GM23338 (cell line): Measurements from ENCODE around the gene ANGPT4. TPM values are rescaled to one million over a fixed set of nuclear protein-coding genes. Genes with fewer than 3 reads are reported as not detected.

ENCODE experiments used
- ATAC-seq: fragments of 200-7000 bp; cut with Tn5 transposase; 3 replicates; pipeline ENCODE4 v1.9.1; 2020
- DNase-seq: peaks from one replicate; pipeline ENCODE4 v3.0.0-alpha.2; 2015; ENCODE audit warnings: low spot score
- H2AFZ ChIP-seq: fragments of 200-600 bp; sonication (generic); 2 replicates; pipeline ENCODE4 v1.8.0; 2016; ENCODE audit warnings: antibody characterized with exemption, mild to moderate bottlenecking, moderate library complexity
- H3F3A ChIP-seq: fragments of 200-600 bp; sonication (generic); replicated peaks from 2 replicates; pipeline ENCODE4 v1.8.0; 2017; ENCODE audit warnings: antibody characterized with exemption, mixed run types, low read depth
- H3K27ac ChIP-seq: fragments of 200-600 bp; sonication (generic); 2 replicates; pipeline ENCODE4 v1.6.1; 2016; ENCODE audit warnings: low read depth
- H3K27me3 ChIP-seq: fragments of 200-600 bp; sonication (generic); 2 replicates; pipeline ENCODE4 v1.8.0; 2016; ENCODE audit warnings: mild to moderate bottlenecking, mixed run types, moderate library complexity; ENCODE audit not compliant: insufficient read depth
- H3K36me3 ChIP-seq: fragments of 200-600 bp; sonication (generic); 2 replicates; pipeline ENCODE4 v1.8.0; 2016; ENCODE audit warnings: mild to moderate bottlenecking; ENCODE audit not compliant: insufficient read depth
- H3K4me1 ChIP-seq: fragments of 200-600 bp; sonication (generic); 2 replicates; pipeline ENCODE4 v1.8.0; 2016; ENCODE audit warnings: mild to moderate bottlenecking, moderate library complexity; ENCODE audit not compliant: insufficient read depth
- H3K4me2 ChIP-seq: fragments of 200-600 bp; sonication (generic); 2 replicates; pipeline ENCODE4 v1.7.1; 2017; ENCODE audit warnings: mixed run types
- H3K4me3 ChIP-seq: fragments of 200-600 bp; sonication (generic); 2 replicates; pipeline ENCODE4 v1.6.1; 2016; ENCODE audit warnings: mixed run types
- H3K79me2 ChIP-seq: fragments of 200-600 bp; sonication (generic); replicated peaks from 2 replicates; pipeline ENCODE4 v1.8.0; 2017; ENCODE audit warnings: mild to moderate bottlenecking; ENCODE audit not compliant: insufficient read depth
- H3K9me2 ChIP-seq: fragments of 200-600 bp; sonication (generic); 2 replicates; pipeline ENCODE4 v1.8.0; 2017; ENCODE audit not compliant: insufficient read depth
- H4K20me1 ChIP-seq: fragments of 200-600 bp; sonication (generic); replicated peaks from 2 replicates; pipeline ENCODE4 v1.8.0; 2017; ENCODE audit warnings: mild to moderate bottlenecking; ENCODE audit not compliant: insufficient read depth
- H3K27ac Mint-ChIP-seq: 2 replicates; pipeline ENCODE4 v1.8.0; 2020; ENCODE audit warnings: inconsistent platforms, mild to moderate bottlenecking, moderate library complexity, mixed read lengths
- H3K27me3 Mint-ChIP-seq: 3 replicates; pipeline ENCODE4 v1.8.0; 2022; ENCODE audit warnings: low read depth, mild to moderate bottlenecking, moderate library complexity, mixed read lengths, inconsistent platforms; ENCODE audit not compliant: insufficient read depth, poor library complexity
- H3K36me3 Mint-ChIP-seq: 3 replicates; pipeline ENCODE4 v1.8.0; 2021; ENCODE audit warnings: low read depth, mild to moderate bottlenecking, inconsistent platforms, moderate library complexity, mixed read lengths
- H3K4me1 Mint-ChIP-seq: 3 replicates; pipeline ENCODE4 v1.8.0; 2020; ENCODE audit warnings: mild to moderate bottlenecking, inconsistent platforms, mixed read lengths
- H3K4me3 Mint-ChIP-seq: 3 replicates; pipeline ENCODE4 v1.8.0; 2021; ENCODE audit warnings: moderate library complexity, mild to moderate bottlenecking, inconsistent platforms, mixed read lengths
- H3K9me3 Mint-ChIP-seq: 3 replicates; pipeline ENCODE4 v1.8.0; 2020; ENCODE audit warnings: moderate library complexity, mild to moderate bottlenecking, inconsistent platforms, mixed read lengths
- CREB1 ChIP-seq: fragments of 250-450 bp; sonication (Bioruptor Pico); IDR thresholded peaks from 2 replicates; pipeline ENCODE4 v1.5.0; 2020; ENCODE audit warnings: low read depth, mild to moderate bottlenecking, moderate library complexity
- EZH2 ChIP-seq: fragments of 200-600 bp; sonication (generic); IDR thresholded peaks from one replicate; pipeline ENCODE4 v1.8.0; 2017; ENCODE audit warnings: antibody characterized with exemption, mild to moderate bottlenecking, low read depth; ENCODE audit not compliant: unreplicated experiment
- EZH2phosphoT487 ChIP-seq: fragments of 200-600 bp; sonication (generic); IDR thresholded peaks from one replicate; pipeline ENCODE4 v1.8.1; 2018; ENCODE audit warnings: antibody characterized with exemption; ENCODE audit not compliant: unreplicated experiment
- JUNB ChIP-seq: IDR thresholded peaks from one replicate; pipeline ENCODE4 v1.6.1; 2016; ENCODE audit warnings: antibody characterized with exemption; ENCODE audit not compliant: unreplicated experiment
- NANOG ChIP-seq: IDR thresholded peaks from 2 replicates; pipeline ENCODE4 v1.6.1; 2016; ENCODE audit warnings: antibody characterized with exemption, borderline replicate concordance
- POLR2AphosphoS5 ChIP-seq: IDR thresholded peaks from 2 replicates; pipeline ENCODE4 v1.6.1; 2016; ENCODE audit warnings: antibody characterized with exemption, low read depth
- STAT1 ChIP-seq: IDR thresholded peaks from one replicate; pipeline ENCODE4 v1.6.1; 2016; ENCODE audit warnings: antibody characterized with exemption; ENCODE audit not compliant: unreplicated experiment
- ZNF114 ChIP-seq: fragments of 250-450 bp; sonication (Bioruptor Pico); IDR thresholded peaks from 2 replicates; pipeline ENCODE4 v1.5.0; 2020; ENCODE audit warnings: mild to moderate bottlenecking, moderate library complexity
- ZNF331 ChIP-seq: fragments of 250-450 bp; sonication (Bioruptor Pico); IDR thresholded peaks from 2 replicates; pipeline ENCODE4 v1.5.0; 2020; ENCODE audit warnings: low read depth, mild to moderate bottlenecking, moderate library complexity
- polyA plus RNA-seq: library from polyadenylated mRNA; unstranded; fragments of >200 nt; fragmentation: Nextera tagmentation; extraction: Ambion mirVana; gene quantifications from 2 replicates; pipeline ENCODE4 v1.2.1, GENCODE V29; 2016
- total RNA-seq: library from RNA; depleted of rRNA; stranded (reverse); fragments of >200 nt; shearing (Covaris generic); gene quantifications from 2 replicates; pipeline ENCODE4 v1.2.3, GENCODE V29; 2014
- TF ChIP-seq, protein P1 (sequence below): IDR thresholded peaks from one replicate; pipeline ENCODE4 v1.6.1; 2018; ENCODE audit warnings: antibody characterized with exemption; ENCODE audit not compliant: unreplicated experiment
- TF ChIP-seq, protein P2 (sequence below): IDR thresholded peaks from 2 replicates; pipeline ENCODE4 v1.6.1; 2016; ENCODE audit warnings: antibody characterized with exemption
- TF ChIP-seq, protein P3 (sequence below), 2 experiments: fragments of 200-600 bp in 1 of 2; sonication (generic) in 1 of 2; conservative IDR thresholded peaks; 2 replicates each; pipeline versions ENCODE4 v1.5.1 to v1.6.1; 2016 to 2017; ENCODE audit warnings: antibody characterized with exemption in 2 of 2, low read depth in 2 of 2, mild to moderate bottlenecking in 2 of 2, moderate library complexity in 1 of 2
- TF ChIP-seq, protein P4 (sequence below): fragments of 250-450 bp; sonication (Bioruptor Pico); IDR thresholded peaks from 2 replicates; pipeline ENCODE4 v1.5.0; 2020; ENCODE audit warnings: mild to moderate bottlenecking, moderate library complexity

Gene ANGPT4
- total and polyA plus RNA-seq, 2 experiments from 2014 or later: 0.17 TPM; not detected in 1

DNA sequence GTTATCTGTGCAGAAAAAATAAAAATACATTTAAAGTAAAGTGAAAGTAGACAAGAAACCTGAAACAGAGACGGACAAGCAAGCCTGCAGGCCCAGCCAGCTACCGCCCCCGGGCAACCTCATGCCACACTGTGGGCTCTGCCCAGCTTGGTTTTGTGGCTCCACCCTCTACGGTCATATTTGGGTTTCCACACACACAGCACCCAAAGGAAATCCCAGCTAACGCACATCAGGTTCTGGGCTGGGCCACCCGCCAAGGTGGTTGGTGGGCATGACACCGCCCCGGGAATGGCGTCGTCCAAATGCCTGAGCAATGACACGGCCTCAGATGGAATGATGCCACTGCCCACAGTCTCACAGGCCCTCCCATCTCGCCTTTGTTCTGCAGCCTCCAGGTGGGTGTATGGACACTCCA is 59.8 kb downstream of the ANGPT4 start:
- Histone ChIP-seq H3K27me3 (no peaks in the 10 kb centered on the region), H3K27ac (no peak overlapping the region), H3F3A (no peaks in the 10 kb centered on the region), H3K79me2 (no peaks in the 10 kb centered on the region), H4K20me1 (no peaks in the 10 kb centered on the region), H3K4me3 (no peak overlapping the region), H3K4me1 (no peaks in the 10 kb centered on the region), H2AFZ (no peak overlapping the region), H3K4me2 (no peak overlapping the region), H3K9me2 (no peaks in the 10 kb centered on the region), H3K36me3 (no peaks in the 10 kb centered on the region)
- no peak for DNase-seq
- no peak; the same call in 2 of the 3 replicates for ATAC-seq
- H3K36me3 Mint-ChIP-seq: no peaks in the 10 kb centered on the region
- peaks cover 15% of the 10 kb centered on the region for H3K4me1 Mint-ChIP-seq
- peaks cover 7% of the 10 kb centered on the region for H3K27me3 Mint-ChIP-seq
- TF ChIP-seq NANOG (no peak), EZH2 (no peak), JUNB (no peak), POLR2AphosphoS5 (no peak), ZNF114 (CRISPR knock-in tag) (no peak), STAT1 (no peak), EZH2phosphoT487 (no peak), ZNF331 (CRISPR knock-in tag) (no peak), CREB1 (CRISPR knock-in tag) (no peak)
- TF ChIP-seq, protein P1, sequence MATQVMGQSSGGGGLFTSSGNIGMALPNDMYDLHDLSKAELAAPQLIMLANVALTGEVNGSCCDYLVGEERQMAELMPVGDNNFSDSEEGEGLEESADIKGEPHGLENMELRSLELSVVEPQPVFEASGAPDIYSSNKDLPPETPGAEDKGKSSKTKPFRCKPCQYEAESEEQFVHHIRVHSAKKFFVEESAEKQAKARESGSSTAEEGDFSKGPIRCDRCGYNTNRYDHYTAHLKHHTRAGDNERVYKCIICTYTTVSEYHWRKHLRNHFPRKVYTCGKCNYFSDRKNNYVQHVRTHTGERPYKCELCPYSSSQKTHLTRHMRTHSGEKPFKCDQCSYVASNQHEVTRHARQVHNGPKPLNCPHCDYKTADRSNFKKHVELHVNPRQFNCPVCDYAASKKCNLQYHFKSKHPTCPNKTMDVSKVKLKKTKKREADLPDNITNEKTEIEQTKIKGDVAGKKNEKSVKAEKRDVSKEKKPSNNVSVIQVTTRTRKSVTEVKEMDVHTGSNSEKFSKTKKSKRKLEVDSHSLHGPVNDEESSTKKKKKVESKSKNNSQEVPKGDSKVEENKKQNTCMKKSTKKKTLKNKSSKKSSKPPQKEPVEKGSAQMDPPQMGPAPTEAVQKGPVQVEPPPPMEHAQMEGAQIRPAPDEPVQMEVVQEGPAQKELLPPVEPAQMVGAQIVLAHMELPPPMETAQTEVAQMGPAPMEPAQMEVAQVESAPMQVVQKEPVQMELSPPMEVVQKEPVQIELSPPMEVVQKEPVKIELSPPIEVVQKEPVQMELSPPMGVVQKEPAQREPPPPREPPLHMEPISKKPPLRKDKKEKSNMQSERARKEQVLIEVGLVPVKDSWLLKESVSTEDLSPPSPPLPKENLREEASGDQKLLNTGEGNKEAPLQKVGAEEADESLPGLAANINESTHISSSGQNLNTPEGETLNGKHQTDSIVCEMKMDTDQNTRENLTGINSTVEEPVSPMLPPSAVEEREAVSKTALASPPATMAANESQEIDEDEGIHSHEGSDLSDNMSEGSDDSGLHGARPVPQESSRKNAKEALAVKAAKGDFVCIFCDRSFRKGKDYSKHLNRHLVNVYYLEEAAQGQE: no peak
- TF ChIP-seq, protein P2, sequence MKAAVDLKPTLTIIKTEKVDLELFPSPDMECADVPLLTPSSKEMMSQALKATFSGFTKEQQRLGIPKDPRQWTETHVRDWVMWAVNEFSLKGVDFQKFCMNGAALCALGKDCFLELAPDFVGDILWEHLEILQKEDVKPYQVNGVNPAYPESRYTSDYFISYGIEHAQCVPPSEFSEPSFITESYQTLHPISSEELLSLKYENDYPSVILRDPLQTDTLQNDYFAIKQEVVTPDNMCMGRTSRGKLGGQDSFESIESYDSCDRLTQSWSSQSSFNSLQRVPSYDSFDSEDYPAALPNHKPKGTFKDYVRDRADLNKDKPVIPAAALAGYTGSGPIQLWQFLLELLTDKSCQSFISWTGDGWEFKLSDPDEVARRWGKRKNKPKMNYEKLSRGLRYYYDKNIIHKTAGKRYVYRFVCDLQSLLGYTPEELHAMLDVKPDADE: no peak
- TF ChIP-seq, protein P3, sequence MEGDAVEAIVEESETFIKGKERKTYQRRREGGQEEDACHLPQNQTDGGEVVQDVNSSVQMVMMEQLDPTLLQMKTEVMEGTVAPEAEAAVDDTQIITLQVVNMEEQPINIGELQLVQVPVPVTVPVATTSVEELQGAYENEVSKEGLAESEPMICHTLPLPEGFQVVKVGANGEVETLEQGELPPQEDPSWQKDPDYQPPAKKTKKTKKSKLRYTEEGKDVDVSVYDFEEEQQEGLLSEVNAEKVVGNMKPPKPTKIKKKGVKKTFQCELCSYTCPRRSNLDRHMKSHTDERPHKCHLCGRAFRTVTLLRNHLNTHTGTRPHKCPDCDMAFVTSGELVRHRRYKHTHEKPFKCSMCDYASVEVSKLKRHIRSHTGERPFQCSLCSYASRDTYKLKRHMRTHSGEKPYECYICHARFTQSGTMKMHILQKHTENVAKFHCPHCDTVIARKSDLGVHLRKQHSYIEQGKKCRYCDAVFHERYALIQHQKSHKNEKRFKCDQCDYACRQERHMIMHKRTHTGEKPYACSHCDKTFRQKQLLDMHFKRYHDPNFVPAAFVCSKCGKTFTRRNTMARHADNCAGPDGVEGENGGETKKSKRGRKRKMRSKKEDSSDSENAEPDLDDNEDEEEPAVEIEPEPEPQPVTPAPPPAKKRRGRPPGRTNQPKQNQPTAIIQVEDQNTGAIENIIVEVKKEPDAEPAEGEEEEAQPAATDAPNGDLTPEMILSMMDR (conservative IDR thresholded peaks at IDR 0.05; ENCODE audit: low read depth in 2 of 2): no peak
- TF ChIP-seq, protein P4, sequence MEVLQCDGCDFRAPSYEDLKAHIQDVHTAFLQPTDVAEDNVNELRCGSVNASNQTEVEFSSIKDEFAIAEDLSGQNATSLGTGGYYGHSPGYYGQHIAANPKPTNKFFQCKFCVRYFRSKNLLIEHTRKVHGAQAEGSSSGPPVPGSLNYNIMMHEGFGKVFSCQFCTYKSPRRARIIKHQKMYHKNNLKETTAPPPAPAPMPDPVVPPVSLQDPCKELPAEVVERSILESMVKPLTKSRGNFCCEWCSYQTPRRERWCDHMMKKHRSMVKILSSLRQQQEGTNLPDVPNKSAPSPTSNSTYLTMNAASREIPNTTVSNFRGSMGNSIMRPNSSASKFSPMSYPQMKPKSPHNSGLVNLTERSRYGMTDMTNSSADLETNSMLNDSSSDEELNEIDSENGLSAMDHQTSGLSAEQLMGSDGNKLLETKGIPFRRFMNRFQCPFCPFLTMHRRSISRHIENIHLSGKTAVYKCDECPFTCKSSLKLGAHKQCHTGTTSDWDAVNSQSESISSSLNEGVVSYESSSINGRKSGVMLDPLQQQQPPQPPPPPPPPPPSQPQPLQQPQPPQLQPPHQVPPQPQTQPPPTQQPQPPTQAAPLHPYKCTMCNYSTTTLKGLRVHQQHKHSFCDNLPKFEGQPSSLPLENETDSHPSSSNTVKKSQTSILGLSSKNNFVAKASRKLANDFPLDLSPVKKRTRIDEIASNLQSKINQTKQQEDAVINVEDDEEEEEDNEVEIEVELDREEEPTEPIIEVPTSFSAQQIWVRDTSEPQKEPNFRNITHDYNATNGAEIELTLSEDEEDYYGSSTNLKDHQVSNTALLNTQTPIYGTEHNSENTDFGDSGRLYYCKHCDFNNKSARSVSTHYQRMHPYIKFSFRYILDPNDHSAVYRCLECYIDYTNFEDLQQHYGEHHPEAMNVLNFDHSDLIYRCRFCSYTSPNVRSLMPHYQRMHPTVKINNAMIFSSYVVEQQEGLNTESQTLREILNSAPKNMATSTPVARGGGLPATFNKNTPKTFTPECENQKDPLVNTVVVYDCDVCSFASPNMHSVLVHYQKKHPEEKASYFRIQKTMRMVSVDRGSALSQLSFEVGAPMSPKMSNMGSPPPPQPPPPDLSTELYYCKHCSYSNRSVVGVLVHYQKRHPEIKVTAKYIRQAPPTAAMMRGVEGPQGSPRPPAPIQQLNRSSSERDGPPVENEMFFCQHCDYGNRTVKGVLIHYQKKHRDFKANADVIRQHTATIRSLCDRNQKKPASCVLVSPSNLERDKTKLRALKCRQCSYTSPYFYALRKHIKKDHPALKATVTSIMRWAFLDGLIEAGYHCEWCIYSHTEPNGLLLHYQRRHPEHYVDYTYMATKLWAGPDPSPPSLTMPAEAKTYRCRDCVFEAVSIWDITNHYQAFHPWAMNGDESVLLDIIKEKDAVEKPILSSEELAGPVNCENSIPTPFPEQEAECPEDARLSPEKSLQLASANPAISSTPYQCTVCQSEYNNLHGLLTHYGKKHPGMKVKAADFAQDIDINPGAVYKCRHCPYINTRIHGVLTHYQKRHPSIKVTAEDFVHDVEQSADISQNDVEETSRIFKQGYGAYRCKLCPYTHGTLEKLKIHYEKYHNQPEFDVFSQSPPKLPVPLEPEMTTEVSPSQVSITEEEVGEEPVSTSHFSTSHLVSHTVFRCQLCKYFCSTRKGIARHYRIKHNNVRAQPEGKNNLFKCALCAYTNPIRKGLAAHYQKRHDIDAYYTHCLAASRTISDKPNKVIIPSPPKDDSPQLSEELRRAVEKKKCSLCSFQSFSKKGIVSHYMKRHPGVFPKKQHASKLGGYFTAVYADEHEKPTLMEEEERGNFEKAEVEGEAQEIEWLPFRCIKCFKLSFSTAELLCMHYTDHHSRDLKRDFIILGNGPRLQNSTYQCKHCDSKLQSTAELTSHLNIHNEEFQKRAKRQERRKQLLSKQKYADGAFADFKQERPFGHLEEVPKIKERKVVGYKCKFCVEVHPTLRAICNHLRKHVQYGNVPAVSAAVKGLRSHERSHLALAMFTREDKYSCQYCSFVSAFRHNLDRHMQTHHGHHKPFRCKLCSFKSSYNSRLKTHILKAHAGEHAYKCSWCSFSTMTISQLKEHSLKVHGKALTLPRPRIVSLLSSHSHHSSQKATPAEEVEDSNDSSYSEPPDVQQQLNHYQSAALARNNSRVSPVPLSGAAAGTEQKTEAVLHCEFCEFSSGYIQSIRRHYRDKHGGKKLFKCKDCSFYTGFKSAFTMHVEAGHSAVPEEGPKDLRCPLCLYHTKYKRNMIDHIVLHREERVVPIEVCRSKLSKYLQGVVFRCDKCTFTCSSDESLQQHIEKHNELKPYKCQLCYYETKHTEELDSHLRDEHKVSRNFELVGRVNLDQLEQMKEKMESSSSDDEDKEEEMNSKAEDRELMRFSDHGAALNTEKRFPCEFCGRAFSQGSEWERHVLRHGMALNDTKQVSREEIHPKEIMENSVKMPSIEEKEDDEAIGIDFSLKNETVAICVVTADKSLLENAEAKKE (CRISPR knock-in tag): no peak
- H3K4me3 Mint-ChIP-seq: no peak overlapping the region
- H3K27ac Mint-ChIP-seq: no peak overlapping the region
- H3K9me3 Mint-ChIP-seq: no peaks in the 10 kb centered on the region; the same call in 2 of the 3 replicates
